RWPE2 (cell line): ENCODE results near the gene UBE2L3.

Source experiments
- ATAC-seq: fragments of 200-7000 bp; cut with Tn5 transposase; 3 replicates; pipeline ENCODE4 v1.9.1; 2021; ENCODE audit warnings: low read depth
- DNase-seq: peaks from one replicate; pipeline ENCODE4 v3.0.0-alpha.2; 2020; ENCODE audit warnings: low spot score
- H3K27ac ChIP-seq: fragments of 450-650 bp; 2 replicates; pipeline ENCODE4 v1.5.1; 2017; ENCODE audit warnings: mild to moderate bottlenecking; ENCODE audit not compliant: poor library complexity, severe bottlenecking
- H3K27me3 ChIP-seq: fragments of 250-450 bp; sonication (Bioruptor Pico); 2 replicates; pipeline ENCODE4 v1.5.1; 2021; ENCODE audit warnings: mild to moderate bottlenecking, moderate library complexity; ENCODE audit not compliant: insufficient read depth, poor library complexity, severe bottlenecking
- H3K36me3 ChIP-seq: fragments of 250-450 bp; sonication (Bioruptor Pico); 2 replicates; pipeline ENCODE4 v1.5.1; 2020; ENCODE audit warnings: low read depth, mild to moderate bottlenecking, moderate library complexity
- H3K4me1 ChIP-seq: fragments of 250-450 bp; sonication (Bioruptor Pico); 2 replicates; pipeline ENCODE4 v1.5.1; 2021; ENCODE audit warnings: mild to moderate bottlenecking, moderate library complexity; ENCODE audit not compliant: insufficient read depth, poor library complexity, severe bottlenecking
- H3K4me3 ChIP-seq: fragments of 250-450 bp; sonication (Bioruptor Pico); 2 replicates; pipeline ENCODE4 v1.5.1; 2021; ENCODE audit warnings: mild to moderate bottlenecking, moderate library complexity; ENCODE audit not compliant: severe bottlenecking
- H3K9me3 ChIP-seq: fragments of 250-450 bp; sonication (Bioruptor Pico); 2 replicates; pipeline ENCODE4 v1.5.1; 2021; ENCODE audit warnings: mild to moderate bottlenecking, moderate library complexity; ENCODE audit not compliant: severe bottlenecking
- CTCF ChIP-seq: fragments of 450-650 bp; IDR thresholded peaks from one replicate; pipeline ENCODE4 v1.5.1; 2017; ENCODE audit warnings: mild to moderate bottlenecking, moderate library complexity; ENCODE audit not compliant: poor library complexity, severe bottlenecking

Gene UBE2L3

GRCh38 chr22:21631025-21631424 is 63.5 kb downstream of the UBE2L3 start:
- Histone ChIP-seq H3K4me1 (no peaks in the 10 kb centered on the region), H3K27me3 (no peaks in the 10 kb centered on the region), H3K27ac (no peak overlapping the region), H3K36me3 (peaks cover 16% of the 10 kb centered on the region), H3K9me3 (no peaks in the 10 kb centered on the region), H3K4me3 (no peak overlapping the region)
- TF ChIP-seq CTCF = no peak
- DNase-seq = no peak
- ATAC-seq = no peak

GRCh38 chr22:21632237-21632895 is 64.9 kb downstream of the UBE2L3 start, which contains the start of gene CCDC116:
CCDC116 (plus strand) TSS chr22:21632760; CDS start chr22:21633182, 422 bp downstream.
- DNase-seq = no peak
- no peaks in the 10 kb centered on the region for H3K27me3 ChIP-seq
- H3K27ac ChIP-seq = no peak within 1 kb of the TSS
- H3K4me3 ChIP-seq = no peak within 1 kb of the TSS
- H3K36me3 ChIP-seq = peaks cover 12% of the 10 kb centered on the region
- ATAC-seq = no peak
- H3K9me3 ChIP-seq = no peaks in the 10 kb centered on the region
- H3K4me1 ChIP-seq = no peaks in the 10 kb centered on the region
- no peak for TF ChIP-seq CTCF

- no peaks in the 10 kb centered on the region for H3K27me3 ChIP-seq
- H3K4me3 ChIP-seq = no peak overlapping the region
- no peak for ATAC-seq
- no peak for TF ChIP-seq CTCF
- no peak overlapping the region for H3K27ac ChIP-seq
- no peaks in the 10 kb centered on the region for H3K4me1 ChIP-seq
- H3K9me3 ChIP-seq = no peaks in the 10 kb centered on the region
- H3K36me3 ChIP-seq = peaks cover 6% of the 10 kb centered on the region
- DNase-seq = no peak
Observed at GRCh38 chr22:21632931-21633330, 65.4 kb downstream of the UBE2L3 start.

- Histone ChIP-seq H3K27ac (no peak overlapping the region), H3K4me1 (no peaks in the 10 kb centered on the region), H3K9me3 (no peaks in the 10 kb centered on the region), H3K4me3 (no peak overlapping the region), H3K36me3 (peaks cover under 1% of the 10 kb centered on the region), H3K27me3 (no peaks in the 10 kb centered on the region)
- TF ChIP-seq CTCF = no peak
- DNase-seq (no peak), ATAC-seq (no peak)
Observed at GRCh38 chr22:21633481-21633880, 66.0 kb downstream of the UBE2L3 start.

GRCh38 chr22:21634081-21634480 is 66.6 kb downstream of the UBE2L3 start:
- ATAC-seq (no peak), DNase-seq (no peak)
- H3K9me3 ChIP-seq = no peaks in the 10 kb centered on the region
- H3K27me3 ChIP-seq = no peaks in the 10 kb centered on the region
- no peak overlapping the region for H3K27ac ChIP-seq
- no peaks in the 10 kb centered on the region for H3K4me1 ChIP-seq
- H3K36me3 ChIP-seq = no peaks in the 10 kb centered on the region
- H3K4me3 ChIP-seq = no peak overlapping the region
- no peak for TF ChIP-seq CTCF
